IgD-negative memory B cell (primary cell): Measurements from ENCODE around the gene MYL10. TPM values are rescaled to one million over a fixed set of nuclear protein-coding genes. Genes with fewer than 3 reads are reported as not detected.

Experiments
- H3K27ac Mint-ChIP-seq, 3 donors: one replicate each; pipeline ENCODE4 v1.8.0; 2020 to 2022; ENCODE audit warnings: mild to moderate bottlenecking in 3 of 3, mixed read lengths in 3 of 3, moderate library complexity in 1 of 3
- H3K27me3 Mint-ChIP-seq: one replicate; pipeline ENCODE4 v1.8.0; 2021; ENCODE audit warnings: mixed read lengths
- H3K36me3 Mint-ChIP-seq: one replicate; pipeline ENCODE4 v1.8.0; 2020; ENCODE audit warnings: mild to moderate bottlenecking, mixed read lengths
- H3K4me1 Mint-ChIP-seq, 3 donors: one replicate each; pipeline ENCODE4 v1.8.0; 2020 to 2022; ENCODE audit warnings: mixed read lengths in 3 of 3, mild to moderate bottlenecking in 1 of 3
- H3K4me3 Mint-ChIP-seq, 4 donors: one replicate each; pipeline ENCODE4 v1.8.0; 2020 to 2022; ENCODE audit warnings: mild to moderate bottlenecking in 4 of 4, mixed read lengths in 4 of 4, moderate library complexity in 3 of 4
- H3K9me3 Mint-ChIP-seq, 3 donors: one replicate each; pipeline ENCODE4 v1.8.0; 2020 to 2021; ENCODE audit warnings: mixed read lengths in 3 of 3, mild to moderate bottlenecking in 1 of 3
- polyA plus RNA-seq: library from polyadenylated mRNA; unstranded; fragments of 300-500 nt; fragmentation: Illumina TruSeq; gene quantifications from one replicate; pipeline ENCODE4 v1.2.3, GENCODE V29; 2021

Gene MYL10
- polyA plus RNA-seq, 1 donor from 2014 or later = not detected

DNA sequence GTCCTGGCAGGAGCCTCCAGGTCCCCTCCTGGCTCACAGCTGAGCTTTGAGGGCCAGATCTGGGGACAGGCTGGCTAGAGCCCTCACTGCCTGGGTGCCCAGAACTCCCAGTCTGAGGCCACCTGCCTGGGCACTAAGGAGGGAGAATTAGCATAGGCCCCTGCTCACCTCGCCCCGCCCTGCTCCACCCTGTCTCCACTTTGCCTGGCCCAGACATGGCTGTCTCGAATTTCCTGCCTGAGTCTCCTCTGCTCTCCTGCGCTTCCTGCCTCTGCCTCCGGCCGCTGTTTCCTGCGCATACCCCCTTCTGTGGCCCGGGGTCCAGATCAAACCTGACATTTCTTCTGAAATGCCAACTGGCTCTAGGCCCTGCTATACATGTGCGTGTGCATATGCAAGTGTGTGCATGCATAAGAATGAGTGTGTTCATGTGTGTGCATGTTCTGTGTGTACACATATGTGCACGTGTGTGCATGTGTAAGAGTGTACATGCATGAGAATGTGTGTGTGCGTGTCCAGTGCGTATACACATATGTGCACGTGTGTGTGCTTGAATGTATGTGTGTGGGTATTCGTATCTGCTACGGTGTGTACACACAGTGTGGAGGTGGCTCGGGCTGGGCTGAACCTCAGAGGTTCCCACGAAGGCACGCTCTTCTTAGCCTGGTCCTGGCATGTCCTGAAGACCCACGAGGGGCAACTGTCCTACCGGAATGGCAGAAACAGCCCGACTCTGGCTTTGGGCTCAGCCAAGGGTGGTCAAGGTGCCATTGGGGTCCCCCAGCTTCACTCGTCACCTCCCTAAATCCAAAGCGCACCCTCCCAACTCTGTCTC lies 64.9 kb downstream of the MYL10 start:
- Mint-ChIP-seq H3K27me3 (peaks cover 11% of the 10 kb centered on the region), H3K9me3 (peaks cover 0 to 8% (median 3%) of the 10 kb centered on the region in 3 donors), H3K27ac (no peak overlapping the region)

More for the DNA sequence above, 64.9 kb downstream of the MYL10 start:
- Mint-ChIP-seq H3K4me3 (no peak overlapping the region), H3K36me3 (peaks cover 1% of the 10 kb centered on the region), H3K4me1 (no peaks in the 10 kb centered on the region)

Other genes starting within 250 kb of the MYL10 start
- 22.2 TPM for gene CUX1, start 188.3 kb upstream of the MYL10 start, polyA plus RNA-seq